K562 (cell line): ENCODE data around the gene ACRBP. TPM values are rescaled to one million over a fixed set of nuclear protein-coding genes. Genes with fewer than 3 reads are reported as not detected.

Experiments
- DMBX1 ChIP-seq: fragments of 250-450 bp; sonication (Bioruptor Pico); IDR thresholded peaks from 2 replicates; pipeline ENCODE4 v1.8.0; 2022; ENCODE audit warnings: inconsistent platforms, mild to moderate bottlenecking, moderate library complexity, borderline replicate concordance
- EGR1 ChIP-seq: fragments of 450-650 bp; conservative IDR thresholded peaks from 2 replicates; pipeline ENCODE4 v1.6.1; 2017; ENCODE audit warnings: mild to moderate bottlenecking
- HDAC8 ChIP-seq: fragments of 450-650 bp; IDR thresholded peaks from 2 replicates; pipeline ENCODE4 v1.6.1; 2016; ENCODE audit warnings: mild to moderate bottlenecking, missing genetic modification characterization, moderate library complexity, missing compliant biosample characterization
- HES1 ChIP-seq: fragments of 450-650 bp; IDR thresholded peaks from 2 replicates; pipeline ENCODE4 v1.6.1; 2016; ENCODE audit warnings: low read depth, mild to moderate bottlenecking, moderate library complexity
- KDM1A ChIP-seq, 2 experiments: fragments of 450-650 bp; IDR thresholded peaks; 2 replicates each; pipeline ENCODE4 v1.6.1; 2016; ENCODE audit warnings: mild to moderate bottlenecking in 2 of 2
- KLF1 ChIP-seq: fragments of 450-650 bp; IDR thresholded peaks from 2 replicates; pipeline ENCODE4 v1.6.1; 2016; ENCODE audit warnings: missing genetic modification characterization, missing compliant biosample characterization
- MAFF ChIP-seq: IDR thresholded peaks from 2 replicates; pipeline ENCODE4 v1.6.1; 2012; ENCODE audit warnings: low read length, improper control_type of control experiment
- NFIC ChIP-seq: fragments of 450-650 bp; IDR thresholded peaks from 2 replicates; pipeline ENCODE4 v1.6.1; 2017; ENCODE audit warnings: mild to moderate bottlenecking, inconsistent platforms
- PYGO2 ChIP-seq: fragments of 450-650 bp; IDR thresholded peaks from 2 replicates; pipeline ENCODE4 v1.6.1; 2016; ENCODE audit warnings: mild to moderate bottlenecking, missing genetic modification characterization, moderate library complexity, missing compliant biosample characterization
- RCOR1 ChIP-seq, 2 experiments: IDR thresholded peaks; 2 replicates each; pipeline ENCODE4 v1.6.1; 2012; ENCODE audit warnings: low read depth in 2 of 2, low read length in 2 of 2, borderline replicate concordance in 1 of 2, improper control_type of control experiment in 1 of 2
- SMC3 ChIP-seq: conservative IDR thresholded peaks from 2 replicates; pipeline ENCODE4 v1.6.1; 2011; ENCODE audit warnings: low read depth, low read length, improper control_type of control experiment; ENCODE audit not compliant: insufficient read depth
- TOE1 ChIP-seq, 2 experiments: fragments of 450-650 bp in 1 of 2; sonication (generic) in 1 of 2; formaldehyde crosslinking in 1 of 2; IDR thresholded peaks; 2 replicates each; pipeline versions ENCODE4 v1.7.1 to v1.8.0; 2016 to 2022; ENCODE audit warnings: borderline replicate concordance in 2 of 2, mild to moderate bottlenecking in 2 of 2, antibody characterized with exemption in 1 of 2, inconsistent platforms in 1 of 2, low read depth in 1 of 2, missing genetic modification reagents in 1 of 2, moderate library complexity in 1 of 2
- ZBTB40 ChIP-seq, 2 experiments: fragments of 450-650 bp in 1 of 2; sonication (generic) in 1 of 2; formaldehyde crosslinking in 1 of 2; IDR thresholded peaks; 2 replicates each; pipeline versions ENCODE4 v1.7.1 to v1.9.0; 2016 to 2022; ENCODE audit warnings: inconsistent platforms in 1 of 2, mild to moderate bottlenecking in 1 of 2, missing genetic modification reagents in 1 of 2
- ZKSCAN3 ChIP-seq: fragments of 250-450 bp; sonication (Bioruptor Pico); IDR thresholded peaks from 2 replicates; pipeline ENCODE4 v1.4.0; 2020
- ZNF395 ChIP-seq: fragments of 200-800 bp; sonication (Bioruptor generic); IDR thresholded peaks from 2 replicates; pipeline ENCODE4 v1.6.1; 2017; ENCODE audit warnings: missing genetic modification characterization, missing compliant biosample characterization
- polyA plus RNA-seq, 8 experiments: library from polyadenylated mRNA; depleted of rRNA in 4 of 8; stranded (reverse) in 5 of 8; unstranded in 3 of 8; fragments of >200 nt; fragmentation: Nextera tagmentation in 2 of 8; fragmentation: Illumina TruSeq in 1 of 8; extraction: Ambion mirVana in 2 of 8; extraction: Trizol in 1 of 8; gene quantifications; 2 replicates each; pipeline versions ENCODE4 v1.2.1 to v1.2.3, GENCODE V29; 2011 to 2014; ENCODE audit warnings: inconsistent platforms in 1 of 8, missing spikeins in 1 of 8
- total RNA-seq, 7 experiments: library from RNA; depleted of rRNA in 6 of 7; stranded (reverse); fragments of >200 nt in 6 of 7; fragmentation: Illumina TruSeq in 2 of 7; extraction: Trizol in 2 of 7; gene quantifications; 2 replicates each; pipeline versions ENCODE4 v1.2.1 to v1.2.3, GENCODE V29; 2011 to 2021; ENCODE audit warnings: low replicate concordance in 1 of 7

Gene ACRBP
- total and polyA plus RNA-seq, 9 of the 15 experiments (the other 6 are each of a cell fraction or from before 2014, with no cell fraction given), result 3.1 to 31.8 (median 8.4) TPM

- 0 out of 2 replicates have a peak, but pooled peaks have one; percentile 26 for TF ChIP-seq SMC3
- peak; percentile 49 for TF ChIP-seq MAFF
- 0 out of 2 replicates have a peak, but pooled peaks have one; percentile 22 for TF ChIP-seq ZBTB40 (IDR thresholded peaks at IDR 0.05)
- no peak for TF ChIP-seq ZBTB40 (CRISPR knock-in tag; IDR thresholded peaks at IDR 0.05)
- peak; percentile 91 for TF ChIP-seq HDAC8 (tag)
- TF ChIP-seq NFIC, result peak; percentile 39
- peak; percentile 90 for TF ChIP-seq EGR1
- peak; percentile 98 for TF ChIP-seq ZNF395
- TF ChIP-seq KDM1A (IDR thresholded peaks at IDR 0.05), result peak; percentile 30 to 72; a peak in 3 of 4 replicates
- TF ChIP-seq KLF1 (tag), result no peak
- TF ChIP-seq ZKSCAN3, result no peak
- TF ChIP-seq HES1, result peak; percentile 45
- TF ChIP-seq DMBX1 (CRISPR knock-in tag), result peak; percentile 86
- TF ChIP-seq PYGO2, result no peak
- TF ChIP-seq RCOR1 (IDR thresholded peaks at IDR 0.05; ENCODE audit: borderline replicate concordance in 1 of 2, low read depth in 2 of 2, low read length in 2 of 2), result no peak
- peak; percentile 70 for TF ChIP-seq TOE1 (IDR thresholded peaks at IDR 0.05; ENCODE audit: borderline replicate concordance)
- TF ChIP-seq TOE1 (CRISPR knock-in tag; IDR thresholded peaks at IDR 0.05; ENCODE audit: borderline replicate concordance, low read depth), result no peak
These were observed 39.3 kb downstream of the ACRBP start (continued) for GRCh38 chr12:6607751-6608591.
